DMS 273 treated with DMSO at 0.1 percent for 48 hours (cell line): ENCODE results near the gene ST6GAL2.
A peak's percentile ranks its signal among the peaks of the same experiment; 100 is the strongest.

Source experiments
- DNase-seq: peaks from one replicate; lab custom pipeline; 2025; lab: John Stamatoyannopoulos, UW

ST6GAL2 gene

GRCh38 chr2:106885971-106886915, at the start of gene ST6GAL2:
Gene ST6GAL2 (minus strand): TSS chr2:106886167. CDS start chr2:106843977, 42,190 bp downstream.
- no peak for DNase-seq

GRCh38 chr2:106932644-106933043, 46.7 kb upstream of the ST6GAL2 start:
- no peak for DNase-seq

DNA sequence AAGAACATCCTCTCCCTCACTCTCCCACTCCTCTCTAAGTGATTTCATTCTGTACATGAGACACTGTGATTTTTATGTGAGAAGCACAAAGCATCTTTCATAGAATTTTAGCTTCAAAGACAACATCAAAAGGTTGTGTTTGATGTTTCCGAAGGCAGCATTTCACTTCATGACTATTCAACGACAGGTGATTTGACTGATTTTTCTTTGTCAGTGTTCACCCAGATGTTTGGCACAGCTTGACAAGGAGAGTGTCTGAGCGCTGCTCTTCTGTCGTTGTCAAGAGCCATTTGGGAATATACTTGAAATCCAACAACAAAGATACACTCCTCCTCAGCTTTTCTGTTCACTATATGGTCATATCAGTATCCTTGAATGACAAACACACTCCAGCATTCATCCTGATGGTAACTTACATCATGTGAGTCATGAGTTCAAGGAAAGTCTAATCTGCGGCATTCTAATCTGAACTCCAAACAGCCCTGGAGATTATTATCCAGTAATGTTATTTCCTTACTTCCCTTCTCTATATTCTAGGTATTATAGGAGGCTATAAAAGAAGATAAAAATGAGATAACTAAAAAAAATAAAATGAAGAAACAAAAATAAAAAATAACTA, 45.9 kb upstream of the ST6GAL2 start:
- DNase-seq, result no peak

GRCh38 chr2:106921451-106921850, 35.5 kb upstream of the ST6GAL2 start:
- no peak for DNase-seq

DNA sequence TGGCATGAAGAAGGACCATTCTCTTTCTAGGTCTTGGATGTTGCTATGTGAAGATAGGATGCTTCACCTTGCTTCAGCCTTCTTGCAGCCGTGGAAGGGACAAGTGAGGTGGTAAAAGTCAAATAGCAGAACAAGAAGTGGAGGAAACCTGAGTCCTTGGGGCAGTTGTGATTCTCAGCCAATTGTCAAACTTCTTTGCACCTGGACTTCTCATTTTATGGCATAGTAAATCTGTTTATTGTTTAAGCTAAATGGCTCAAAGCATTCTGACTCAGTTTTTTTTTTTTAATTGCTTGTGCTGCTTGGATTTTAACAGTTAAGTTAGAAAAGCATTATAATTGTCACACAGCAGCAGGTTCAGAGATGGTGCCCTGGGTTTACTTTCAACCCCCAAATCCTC, 33.0 kb upstream of the ST6GAL2 start:
- DNase-seq, result no peak

- no peak for DNase-seq
Observed at GRCh38 chr2:106904242-106904641, 18.3 kb upstream of the ST6GAL2 start.

DNA sequence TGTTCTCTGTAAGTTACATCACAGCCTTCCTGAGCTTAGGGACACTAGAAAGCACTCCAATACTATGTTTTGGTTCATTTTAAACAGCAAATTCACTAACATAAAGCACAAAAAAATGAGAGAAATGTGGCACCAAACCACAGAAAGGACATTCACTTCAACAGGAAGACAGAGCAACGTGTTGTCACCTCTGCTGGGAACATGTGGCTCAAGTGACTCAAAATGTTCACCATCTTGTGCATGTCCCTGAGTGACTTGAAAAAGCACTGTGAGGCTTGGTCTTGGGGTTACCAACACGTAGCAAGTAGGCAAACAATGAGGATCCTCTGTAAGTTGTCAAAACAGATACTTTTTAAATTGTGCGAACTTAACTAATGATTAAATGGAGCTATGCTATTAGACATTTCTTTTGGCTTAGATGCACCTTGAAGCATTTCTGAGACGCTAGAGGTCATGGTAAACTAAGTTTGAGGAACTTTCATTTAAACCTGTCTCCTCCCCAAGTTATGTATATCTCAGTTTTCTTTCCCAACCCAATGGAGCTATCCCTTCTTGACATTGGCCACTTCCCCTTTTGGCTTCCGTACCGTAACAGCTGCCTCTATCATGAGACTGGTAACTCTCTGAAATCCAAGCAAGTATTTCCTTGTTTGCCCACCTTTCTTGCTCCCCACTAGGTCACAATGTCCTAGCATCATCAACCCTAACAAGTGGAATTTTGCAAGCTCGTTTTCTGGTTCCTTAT, 14.0 kb upstream of the ST6GAL2 start:
- no peak for DNase-seq

DNA sequence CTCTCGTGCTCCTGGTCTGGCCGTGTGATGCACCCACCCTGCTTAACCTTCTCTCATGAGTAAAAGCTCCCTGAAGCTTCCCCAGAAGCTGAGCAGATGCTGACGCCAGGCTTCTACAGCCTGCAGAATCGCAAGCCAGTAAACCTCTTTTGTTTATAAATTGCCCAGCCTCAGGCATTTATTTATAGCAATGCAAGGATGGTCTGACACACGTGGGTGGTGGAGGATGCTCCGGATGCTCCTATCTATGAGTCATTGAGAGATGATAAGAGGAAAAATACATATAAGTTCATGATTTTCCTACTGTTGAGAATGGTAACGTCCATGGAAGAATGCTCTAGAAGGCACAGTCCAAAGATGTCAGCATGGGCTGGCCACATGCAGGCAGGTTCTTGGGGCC, 8.6 kb upstream of the ST6GAL2 start:
- DNase-seq, result no peak

- DNase-seq, result no peak
Observed at GRCh38 chr2:106892048-106892447, 6.1 kb upstream of the ST6GAL2 start.

DNA sequence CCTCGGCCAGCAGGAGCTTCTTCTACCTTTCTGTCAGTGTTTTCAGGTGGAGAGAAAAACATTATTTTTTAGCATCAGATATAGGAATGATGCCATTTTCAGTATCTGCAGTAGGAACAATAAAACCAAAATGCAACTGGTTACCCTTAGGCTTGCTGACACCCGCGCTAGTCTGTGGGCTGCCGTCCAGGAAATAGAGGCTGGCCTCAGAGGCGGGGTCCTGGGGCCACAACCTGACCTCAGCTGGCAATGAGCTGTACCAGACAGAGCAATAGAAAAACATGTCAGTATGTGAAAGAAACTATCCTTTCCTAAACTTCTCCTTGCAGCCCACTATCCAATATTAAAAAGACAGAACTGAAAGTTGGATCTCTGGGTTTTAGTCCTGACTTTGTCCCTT, 4.6 kb upstream of the ST6GAL2 start:
- DNase-seq, result no peak

DNA sequence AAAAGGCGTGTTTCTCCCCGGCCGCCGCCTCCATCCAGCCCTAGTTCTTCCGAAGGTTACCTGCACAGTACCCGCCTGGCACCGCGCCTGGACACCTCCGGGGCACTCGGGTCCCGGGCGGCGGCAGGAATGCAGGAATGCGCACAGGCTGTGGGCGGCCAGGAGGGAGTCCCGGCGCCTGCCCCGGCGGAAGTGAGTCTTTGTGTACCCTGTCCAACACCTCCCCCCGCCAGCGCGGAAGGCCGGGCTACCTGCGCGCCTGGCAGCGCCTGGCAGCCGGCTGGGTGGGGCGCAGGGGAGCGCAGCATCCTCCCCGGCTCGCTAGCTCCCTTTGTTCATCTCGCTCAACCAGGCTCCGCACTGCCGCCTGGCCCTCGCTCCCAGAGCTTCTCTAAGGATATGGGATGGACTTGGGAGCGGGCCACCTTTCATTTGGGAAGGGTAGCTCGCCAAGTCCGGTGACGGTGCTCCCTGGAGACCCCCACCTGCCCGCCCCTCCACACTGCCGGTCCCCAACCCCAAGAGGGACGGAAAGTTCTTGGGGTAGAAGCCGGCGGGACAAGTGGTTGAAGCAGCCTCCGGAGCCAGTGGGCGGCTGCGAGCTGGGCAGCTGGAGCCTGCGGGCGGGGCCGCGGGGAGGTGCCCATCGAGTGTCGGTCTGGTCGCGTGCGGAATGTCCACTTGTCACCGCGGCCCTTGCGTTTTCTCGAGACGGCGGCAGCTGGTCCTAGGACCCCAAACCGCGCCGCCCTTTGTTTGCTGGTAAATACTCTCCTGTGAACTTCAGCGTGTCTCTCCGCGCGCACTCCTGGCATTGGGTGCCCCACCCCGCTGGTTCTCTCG, 1.2 kb upstream of the ST6GAL2 start:
- peak; percentile 20 for DNase-seq

GRCh38 chr2:106885329-106885728, 638 bp downstream of the ST6GAL2 start:
- DNase-seq, result no peak

DNA sequence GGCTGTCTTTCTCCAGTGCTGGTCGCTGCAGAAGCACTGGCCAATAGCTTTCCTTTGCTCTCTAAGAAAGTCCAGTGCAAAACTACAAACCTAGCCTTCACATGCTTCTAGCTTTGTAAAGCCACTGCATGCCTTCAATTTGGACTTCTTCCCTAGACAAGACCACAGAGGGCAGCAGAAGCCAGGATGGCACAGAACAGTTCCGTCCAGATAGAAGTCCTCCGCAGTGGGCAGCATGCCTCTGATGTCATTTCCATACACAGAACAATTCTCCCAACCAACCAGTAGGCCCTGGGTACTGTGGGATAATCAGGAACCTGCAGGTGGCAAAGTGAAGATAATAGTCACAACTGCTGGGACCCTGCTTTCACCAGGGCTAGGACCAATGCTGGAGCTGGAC, 3.3 kb downstream of the ST6GAL2 start:
- no peak for DNase-seq

- DNase-seq, result no peak
Observed at GRCh38 chr2:106878206-106878605, 7.8 kb downstream of the ST6GAL2 start.

- DNase-seq, result no peak
Observed at GRCh38 chr2:106876699-106877098, 9.3 kb downstream of the ST6GAL2 start.

GRCh38 chr2:106869512-106870275, 16.3 kb downstream of the ST6GAL2 start:
- DNase-seq, result no peak

DNA sequence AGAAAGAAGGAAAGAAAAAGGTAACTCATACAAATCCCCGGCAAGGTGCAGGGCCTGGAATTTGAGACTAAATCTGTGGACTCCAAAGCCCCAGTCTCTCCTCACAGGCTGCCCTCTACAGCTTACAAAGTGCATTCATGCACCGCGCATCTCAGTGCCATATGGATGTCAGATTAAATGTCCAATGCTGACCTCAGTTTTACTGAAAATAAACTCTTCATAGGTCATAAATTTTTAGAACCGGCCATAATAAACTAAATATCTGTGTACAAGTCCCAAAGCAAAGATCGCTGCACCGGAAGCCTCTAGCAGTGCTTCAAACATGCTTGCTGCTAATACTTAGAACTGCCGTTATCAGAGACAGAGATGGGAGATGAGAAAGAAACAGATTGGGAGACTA, 17.7 kb downstream of the ST6GAL2 start:
- no peak for DNase-seq

GRCh38 chr2:106867196-106867953, 18.6 kb downstream of the ST6GAL2 start:
- DNase-seq, result no peak

DNA sequence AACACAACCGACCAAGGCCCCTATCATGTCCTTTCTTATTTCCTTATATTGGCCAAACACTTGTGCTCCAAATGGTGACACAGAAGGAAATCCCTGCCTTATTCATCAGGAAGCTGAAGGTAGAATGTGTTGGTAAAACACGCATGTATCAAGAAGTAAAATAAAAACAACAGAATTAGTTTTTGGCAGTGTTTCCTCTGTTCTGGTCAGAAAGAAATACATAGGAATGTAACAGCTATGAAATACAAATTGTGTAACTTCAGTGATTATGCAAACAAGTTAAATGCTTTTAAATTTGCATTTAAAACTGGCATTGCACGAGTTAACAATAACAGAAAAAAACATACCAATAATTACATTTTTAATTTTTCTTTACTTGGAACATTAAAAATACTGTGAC, 19.3 kb downstream of the ST6GAL2 start:
- DNase-seq, result no peak

DNA sequence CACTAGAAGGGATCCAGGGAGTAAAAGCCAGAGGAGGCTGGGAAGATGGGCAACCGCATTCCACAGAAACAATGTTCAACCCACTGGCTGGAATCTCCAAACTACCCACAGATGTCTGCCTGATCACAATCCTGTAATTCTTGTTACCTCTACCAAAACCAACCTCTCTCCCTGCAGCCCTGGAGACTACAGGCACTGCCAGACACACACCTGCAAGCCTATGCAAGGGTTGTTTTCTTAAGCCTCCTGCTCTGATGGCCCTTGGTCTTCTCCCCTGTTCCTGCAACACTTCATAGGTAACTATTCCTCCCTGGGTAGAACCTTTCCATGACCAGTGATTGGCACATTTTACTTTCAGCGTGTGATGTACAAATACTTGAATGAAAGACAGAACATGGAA, 21.9 kb downstream of the ST6GAL2 start:
- no peak for DNase-seq
